Fibroblast of pulmonary artery (primary cell): ENCODE data around the gene TACR1.

ENCODE experiments used
- DNase-seq: peaks from one replicate; pipeline ENCODE4 v3.0.0-alpha.2; 2010; ENCODE audit warnings: low read depth
- H3K4me3 ChIP-seq: replicated peaks from 2 replicates; pipeline ENCODE4 v1.5.1; 2011; ENCODE audit warnings: low read depth, mild to moderate bottlenecking, control low read depth, low read length, moderate library complexity
- TF ChIP-seq, protein P1 (sequence below): IDR thresholded peaks from 2 replicates; pipeline ENCODE4 v1.5.1; 2011; ENCODE audit warnings: mild to moderate bottlenecking, control low read depth, low read length, inconsistent platforms; ENCODE audit errors: missing control alignments

The TACR1 gene

DNA sequence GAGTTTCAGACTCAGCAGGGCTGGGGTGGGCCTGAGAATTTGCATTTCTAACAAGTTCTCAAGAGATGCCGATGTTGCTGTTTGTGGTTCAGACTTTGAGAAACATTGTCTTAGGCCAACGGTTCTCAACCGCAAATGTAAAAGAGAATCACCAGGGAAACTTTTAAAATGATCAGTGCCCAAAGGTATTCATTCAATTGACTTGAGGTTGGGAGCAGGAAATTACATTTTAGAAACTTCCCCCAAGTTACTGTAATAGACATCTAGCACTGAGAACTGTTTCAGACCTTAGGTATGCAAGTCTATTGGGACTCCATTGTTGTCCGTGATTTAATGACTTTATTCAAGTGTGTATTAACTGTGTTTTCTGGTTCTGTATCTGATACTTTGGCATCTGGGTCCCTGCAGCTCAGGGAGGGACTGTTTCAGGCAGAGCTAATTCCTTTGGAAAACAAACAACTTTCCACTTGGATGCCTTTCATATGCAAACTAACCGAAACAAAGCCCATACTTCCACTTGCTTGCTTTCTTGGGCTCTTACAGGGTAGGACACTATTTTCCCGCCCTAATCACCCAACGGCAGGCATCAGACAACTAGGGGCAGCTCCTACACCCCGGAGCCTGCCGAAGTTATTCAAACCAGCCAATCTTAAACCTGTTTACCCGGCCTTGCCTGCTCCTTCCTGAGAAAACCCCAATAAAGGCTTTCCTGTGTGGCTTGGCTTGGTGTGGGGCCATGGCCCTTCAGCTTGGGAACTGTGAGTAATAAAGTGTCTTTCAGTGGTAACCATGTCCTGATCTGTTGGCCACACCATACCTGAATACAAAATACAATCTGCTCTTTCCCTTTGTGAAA is 143.3 kb downstream of the TACR1 start:
- no peak overlapping the region for H3K4me3 ChIP-seq
- TF ChIP-seq, protein P1, sequence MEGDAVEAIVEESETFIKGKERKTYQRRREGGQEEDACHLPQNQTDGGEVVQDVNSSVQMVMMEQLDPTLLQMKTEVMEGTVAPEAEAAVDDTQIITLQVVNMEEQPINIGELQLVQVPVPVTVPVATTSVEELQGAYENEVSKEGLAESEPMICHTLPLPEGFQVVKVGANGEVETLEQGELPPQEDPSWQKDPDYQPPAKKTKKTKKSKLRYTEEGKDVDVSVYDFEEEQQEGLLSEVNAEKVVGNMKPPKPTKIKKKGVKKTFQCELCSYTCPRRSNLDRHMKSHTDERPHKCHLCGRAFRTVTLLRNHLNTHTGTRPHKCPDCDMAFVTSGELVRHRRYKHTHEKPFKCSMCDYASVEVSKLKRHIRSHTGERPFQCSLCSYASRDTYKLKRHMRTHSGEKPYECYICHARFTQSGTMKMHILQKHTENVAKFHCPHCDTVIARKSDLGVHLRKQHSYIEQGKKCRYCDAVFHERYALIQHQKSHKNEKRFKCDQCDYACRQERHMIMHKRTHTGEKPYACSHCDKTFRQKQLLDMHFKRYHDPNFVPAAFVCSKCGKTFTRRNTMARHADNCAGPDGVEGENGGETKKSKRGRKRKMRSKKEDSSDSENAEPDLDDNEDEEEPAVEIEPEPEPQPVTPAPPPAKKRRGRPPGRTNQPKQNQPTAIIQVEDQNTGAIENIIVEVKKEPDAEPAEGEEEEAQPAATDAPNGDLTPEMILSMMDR = no peak
- peak; percentile 36 for DNase-seq

DNA sequence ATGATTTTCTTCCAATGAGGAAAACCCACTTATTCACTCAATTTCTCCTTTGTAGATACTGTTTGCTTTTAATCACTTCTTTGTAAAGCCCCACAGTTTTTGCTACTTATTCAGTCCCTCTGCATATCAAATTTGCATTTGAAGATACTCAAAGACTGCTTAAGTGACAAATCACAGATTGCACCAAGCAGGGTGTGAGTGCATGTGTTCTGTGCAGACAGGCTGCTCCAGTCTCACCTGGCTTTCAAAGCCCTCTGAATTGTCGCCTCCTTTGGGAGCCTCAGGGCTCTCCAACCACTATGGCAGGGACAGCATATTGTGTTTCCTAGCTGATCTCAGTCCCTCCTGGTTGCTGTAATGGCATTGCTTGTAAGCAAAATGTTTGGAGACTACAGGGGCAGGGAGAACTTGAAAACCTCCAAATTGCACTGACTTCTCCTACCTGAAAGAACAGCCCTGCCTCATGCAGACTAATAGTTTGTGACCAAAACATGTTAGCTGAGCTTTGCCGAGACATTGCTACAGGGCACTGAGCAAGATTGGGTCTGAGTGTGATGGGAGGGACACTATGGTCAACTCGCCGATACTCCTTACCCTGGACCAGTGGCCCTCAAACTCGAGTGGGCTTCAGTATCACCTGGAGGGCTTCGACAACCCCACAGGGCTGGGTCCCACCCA is 144.0 kb downstream of the TACR1 start:
- no peak for DNase-seq
- TF ChIP-seq, protein P1 = no peak
- H3K4me3 ChIP-seq = no peak overlapping the region

DNA sequence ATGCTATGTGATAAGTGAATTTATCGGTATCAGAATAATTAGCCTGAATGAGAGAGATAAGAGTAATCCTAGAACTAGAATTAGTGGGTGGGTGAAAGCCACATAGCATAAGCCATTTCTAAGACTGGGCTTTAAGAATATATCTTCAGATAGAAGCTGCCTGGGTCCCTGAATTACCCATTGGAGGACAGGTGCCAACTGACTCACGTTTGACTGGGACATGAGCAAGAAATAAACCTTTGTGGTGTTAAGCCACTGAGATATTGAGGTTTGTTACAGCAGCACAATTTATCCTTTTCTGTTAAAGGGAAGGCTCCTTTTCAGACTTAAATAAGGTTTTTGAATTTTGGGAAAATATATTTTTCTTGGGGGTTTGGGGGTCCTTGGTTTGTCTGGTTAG is 145.0 kb downstream of the TACR1 start:
- no peak for DNase-seq
- no peak overlapping the region for H3K4me3 ChIP-seq
- TF ChIP-seq, protein P1 = no peak

DNA sequence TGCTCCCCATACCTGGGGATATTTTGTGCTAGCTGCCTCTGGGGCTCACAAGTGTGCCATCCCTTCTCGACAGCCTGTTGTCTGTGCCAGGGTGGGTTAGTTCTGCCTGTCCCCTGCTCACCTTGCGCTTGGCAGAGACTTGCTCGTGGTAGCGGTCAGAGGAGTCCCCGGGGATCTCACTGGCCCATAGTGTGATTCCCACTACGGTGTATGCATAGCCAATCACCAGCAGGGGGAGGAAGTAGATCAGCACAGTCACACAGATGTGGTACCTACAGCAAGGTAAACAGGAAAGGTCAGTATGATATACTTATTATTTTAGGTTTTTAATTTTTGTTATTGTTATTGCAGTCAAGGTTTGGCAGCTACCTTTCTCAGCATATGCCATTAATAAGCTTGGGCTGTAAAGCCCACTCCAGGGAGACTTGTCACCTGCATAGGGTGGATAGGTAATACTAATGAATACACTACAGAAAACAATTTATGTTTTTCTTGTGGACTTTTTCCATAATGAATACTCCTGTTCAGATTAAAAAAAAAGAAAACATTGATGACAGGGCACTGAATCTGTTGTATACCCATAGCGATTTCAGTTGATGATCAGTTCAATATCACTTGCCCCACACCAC is 145.7 kb downstream of the TACR1 start:
- peak; percentile 32 for DNase-seq
- H3K4me3 ChIP-seq = no peak overlapping the region
- TF ChIP-seq, protein P1 = peak; percentile 80

DNA sequence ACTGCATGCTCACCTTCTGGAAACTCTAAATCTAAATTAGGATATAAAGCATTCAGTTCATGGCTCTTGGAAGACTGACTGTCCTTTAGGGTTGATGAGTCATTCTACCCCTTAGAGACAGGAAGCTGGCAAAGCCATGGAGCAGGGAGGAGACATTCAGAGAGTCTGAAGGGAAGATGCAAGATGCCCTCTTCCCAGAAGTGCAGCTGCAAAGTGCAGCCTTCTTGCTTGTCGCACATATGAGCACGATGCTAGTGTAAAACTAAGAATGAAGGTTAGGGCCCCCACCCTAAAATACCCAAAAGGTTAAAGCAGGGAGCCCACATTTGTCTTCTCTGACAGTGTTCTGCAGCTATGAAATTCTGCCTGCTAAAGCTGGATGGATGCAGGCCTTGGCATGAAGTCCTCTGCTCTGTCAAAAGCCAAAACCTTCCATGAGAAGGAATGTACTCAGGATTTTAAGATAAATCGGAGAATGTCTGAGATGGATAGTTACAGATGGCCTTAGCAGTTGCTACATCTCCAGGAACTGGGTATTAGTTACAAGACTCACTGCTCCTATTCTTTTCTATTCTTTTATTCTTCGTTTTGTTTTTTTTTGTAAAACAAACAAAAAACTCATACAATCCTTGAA is 151.2 kb downstream of the TACR1 start:
- peak; percentile 67 for DNase-seq
- H3K4me3 ChIP-seq = no peak overlapping the region
- TF ChIP-seq, protein P1 = no peak

DNA sequence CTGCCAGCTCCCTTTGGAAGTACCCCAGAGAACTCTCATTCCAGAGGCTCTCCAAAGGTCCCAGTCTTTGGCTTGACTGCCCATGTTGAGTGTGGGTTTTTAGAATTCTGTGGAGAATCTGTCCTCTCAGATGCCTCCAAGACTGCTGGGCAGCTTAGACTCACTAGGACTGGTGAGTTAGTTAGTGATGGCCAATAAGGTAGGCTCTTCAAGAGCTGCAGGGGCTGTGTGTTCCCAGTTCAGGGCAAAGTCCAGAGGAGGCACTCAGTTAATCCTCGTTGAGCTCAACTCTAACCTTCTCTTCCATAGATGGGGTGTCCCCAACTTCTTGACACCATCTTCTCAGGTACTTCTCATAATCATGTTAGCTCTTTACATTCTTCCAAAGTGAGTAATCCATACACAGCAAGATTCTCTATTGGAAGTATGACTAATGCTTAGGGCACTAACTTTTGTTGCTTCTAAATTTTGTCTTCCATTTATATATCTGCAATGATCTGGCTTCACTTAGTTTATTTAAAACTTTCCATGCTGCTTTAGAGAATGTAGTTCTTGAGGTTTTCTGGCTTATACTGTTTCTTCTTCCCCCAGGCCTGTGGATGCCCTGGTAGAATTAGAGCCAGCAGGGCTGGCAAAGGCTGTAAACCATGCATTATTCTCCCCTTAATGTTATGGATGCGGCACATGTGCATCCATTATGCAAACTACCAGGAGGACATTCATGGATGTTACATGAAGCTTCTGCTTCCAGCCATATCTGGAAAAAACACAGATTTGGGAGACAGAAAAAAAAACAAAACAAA is 151.9 kb downstream of the TACR1 start:
- H3K4me3 ChIP-seq = no peak overlapping the region
- peak; percentile 29 for DNase-seq
- TF ChIP-seq, protein P1 = no peak
